HepG2 (cell line): ENCODE data around the gene GNAZ. TPM values are rescaled to one million over a fixed set of nuclear protein-coding genes. Genes with fewer than 3 reads are reported as not detected.
A peak's percentile ranks its signal among the peaks of the same experiment; 100 is the strongest.

Source experiments
- ATF6 ChIP-seq: sonication (generic); formaldehyde crosslinking; conservative IDR thresholded peaks from 2 replicates; pipeline ENCODE4 v1.4.0; 2020; ENCODE audit warnings: missing genetic modification reagents
- DRAP1 ChIP-seq: IDR thresholded peaks from 2 replicates; pipeline ENCODE4 v1.6.1; 2016; ENCODE audit warnings: missing genetic modification reagents, missing compliant biosample characterization
- ERF ChIP-seq: IDR thresholded peaks from 2 replicates; pipeline ENCODE4 v1.6.1; 2018; ENCODE audit warnings: missing biosample characterization, missing genetic modification reagents
- PHF21A ChIP-seq: sonication (generic); formaldehyde crosslinking; IDR thresholded peaks from 2 replicates; pipeline ENCODE4 v1.5.0; 2020; ENCODE audit warnings: mild to moderate bottlenecking, missing genetic modification reagents
- PREB ChIP-seq: sonication (generic); formaldehyde crosslinking; IDR thresholded peaks from 2 replicates; pipeline ENCODE4 v1.4.0; 2020; ENCODE audit warnings: missing genetic modification reagents
- TFE3 ChIP-seq: IDR thresholded peaks from 2 replicates; pipeline ENCODE4 v1.6.1; 2016
- USF2 ChIP-seq, 2 experiments: sonication (generic) in 1 of 2; formaldehyde crosslinking in 1 of 2; IDR thresholded peaks; 2 replicates each; pipeline versions ENCODE4 v1.5.1 to v1.6.1; 2011 to 2020; ENCODE audit warnings: borderline replicate concordance in 1 of 2, low read depth in 1 of 2, low read length in 1 of 2, mild to moderate bottlenecking in 1 of 2, missing genetic modification reagents in 1 of 2, moderate library complexity in 1 of 2
- WIZ ChIP-seq: sonication (generic); formaldehyde crosslinking; IDR thresholded peaks from 2 replicates; pipeline ENCODE4 v1.5.1; 2020; ENCODE audit warnings: mild to moderate bottlenecking, missing genetic modification reagents
- YEATS4 ChIP-seq: sonication (generic); formaldehyde crosslinking; IDR thresholded peaks from 2 replicates; pipeline ENCODE4 v1.4.0; 2020; ENCODE audit warnings: missing genetic modification reagents, borderline replicate concordance
- ZFY ChIP-seq: sonication (generic); formaldehyde crosslinking; IDR thresholded peaks from 2 replicates; pipeline ENCODE4 v1.4.0; 2020; ENCODE audit warnings: missing genetic modification reagents
- ZNF33A ChIP-seq: sonication (generic); formaldehyde crosslinking; IDR thresholded peaks from 2 replicates; pipeline ENCODE4 v1.5.1; 2020; ENCODE audit warnings: missing genetic modification reagents, mild to moderate bottlenecking, moderate library complexity, borderline replicate concordance
- ZNF34 ChIP-seq: sonication (generic); formaldehyde crosslinking; IDR thresholded peaks from 2 replicates; pipeline ENCODE4 v1.4.0; 2020; ENCODE audit warnings: mild to moderate bottlenecking, missing genetic modification reagents, borderline replicate concordance
- ZNF512B ChIP-seq: sonication (generic); formaldehyde crosslinking; IDR thresholded peaks from 2 replicates; pipeline ENCODE4 v1.5.1; 2020; ENCODE audit warnings: missing genetic modification reagents, mild to moderate bottlenecking, borderline replicate concordance
- ZNF678 ChIP-seq: sonication (generic); formaldehyde crosslinking; IDR thresholded peaks from 2 replicates; pipeline ENCODE4 v1.4.0; 2020; ENCODE audit warnings: mild to moderate bottlenecking, missing genetic modification reagents
- ZNF709 ChIP-seq: sonication (generic); formaldehyde crosslinking; IDR thresholded peaks from 2 replicates; pipeline ENCODE4 v1.5.0; 2020; ENCODE audit warnings: mild to moderate bottlenecking, missing genetic modification reagents
- ZNF850 ChIP-seq: sonication (generic); formaldehyde crosslinking; conservative IDR thresholded peaks from 2 replicates; pipeline ENCODE4 v1.9.0; 2021; ENCODE audit warnings: mild to moderate bottlenecking, missing genetic modification reagents
- ZSCAN31 ChIP-seq: sonication (generic); formaldehyde crosslinking; IDR thresholded peaks from 2 replicates; pipeline ENCODE4 v1.5.0; 2020; ENCODE audit warnings: low read depth, mild to moderate bottlenecking, missing genetic modification reagents
- polyA plus RNA-seq, 8 experiments: library from polyadenylated mRNA; depleted of rRNA in 3 of 8; stranded (reverse) in 7 of 8; unstranded in 1 of 8; fragments of >200 nt; fragmentation: Illumina TruSeq in 4 of 8; extraction: Trizol in 4 of 8; gene quantifications; 2 replicates each; pipeline versions ENCODE4 v1.2.1 to v1.2.3, GENCODE V29; 2011 to 2016; ENCODE audit warnings: low read depth in 4 of 8, missing spikeins in 1 of 8, mixed read lengths in 1 of 8; ENCODE audit not compliant: insufficient read depth in 1 of 8
- total RNA-seq, 5 experiments: library from RNA; depleted of rRNA; stranded (reverse); fragments of >200 nt; fragmentation: Illumina TruSeq; extraction: Trizol; gene quantifications; 2 replicates each; pipeline ENCODE4 v1.2.3, GENCODE V29; 2016; ENCODE audit warnings: low read depth in 1 of 5

The GNAZ gene
- total and polyA plus RNA-seq, 2 of the 13 experiments (the other 11 are each of a cell fraction or from before 2014, with no cell fraction given), result 11.4 to 22.3 TPM

- TF ChIP-seq ZNF850 (CRISPR knock-in tag) (no peak), ZNF33A (CRISPR knock-in tag) (no peak), ZFY (CRISPR knock-in tag) (peak; percentile 52; the same call in 1 of the 2 replicates), ZNF709 (CRISPR knock-in tag) (no peak), ZNF678 (CRISPR knock-in tag) (no peak), TFE3 (no peak), DRAP1 (CRISPR knock-in tag) (no peak), PHF21A (CRISPR knock-in tag) (no peak), ZNF34 (CRISPR knock-in tag) (no peak), ZNF512B (CRISPR knock-in tag) (no peak), PREB (no peak), YEATS4 (CRISPR knock-in tag) (no peak), WIZ (no peak), ERF (no peak), USF2 (IDR thresholded peaks at IDR 0.05; ENCODE audit: low read depth, low read length) (no peak), USF2 (CRISPR knock-in tag; IDR thresholded peaks at IDR 0.05; ENCODE audit: borderline replicate concordance) (peak; percentile 18; the same call in 1 of the 2 replicates), ZSCAN31 (peak; percentile 37; the same call in 1 of the 2 replicates), ATF6 (no peak)
Observed at GRCh38 chr22:23070418-23071229, at the start of gene GNAZ (continued).
